Type B pancreatic cell (in vitro differentiated cells): ENCODE measurements around the gene GPAT2. TPM values are rescaled to one million over a fixed set of nuclear protein-coding genes. Genes with fewer than 3 reads are reported as not detected.
"Not testable (repeated sequence)": the region's sequence is repeated elsewhere in the genome, so short reads cannot be mapped to it uniquely, and the experiment has no call there.

Experiments used
- DNase-seq: peaks from one replicate; pipeline ENCODE4 v3.0.0; 2021; ENCODE audit warnings: mixed read lengths; ENCODE audit not compliant: unreplicated experiment; ENCODE audit errors: extremely low spot score
- H3K27ac Mint-ChIP-seq: 2 replicates; pipeline ENCODE4 v1.8.0; 2021; ENCODE audit warnings: mild to moderate bottlenecking, mixed read lengths
- H3K27me3 Mint-ChIP-seq: 2 replicates; pipeline ENCODE4 v1.8.0; 2021; ENCODE audit warnings: mixed read lengths
- H3K36me3 Mint-ChIP-seq: 2 replicates; pipeline ENCODE4 v1.8.0; 2021; ENCODE audit warnings: mixed read lengths
- H3K4me1 Mint-ChIP-seq: one replicate; pipeline ENCODE4 v1.8.0; 2021; ENCODE audit warnings: mixed read lengths; ENCODE audit not compliant: unreplicated experiment
- H3K4me3 Mint-ChIP-seq: 2 replicates; pipeline ENCODE4 v1.8.0; 2021; ENCODE audit warnings: mild to moderate bottlenecking, mixed read lengths
- H3K9me3 Mint-ChIP-seq: 2 replicates; pipeline ENCODE4 v1.8.0; 2021; ENCODE audit warnings: mixed read lengths
- CTCF ChIP-seq: fragments of 200-600 bp; sonication (generic); conservative IDR thresholded peaks from 2 replicates; pipeline ENCODE4 v1.5.0; 2021; ENCODE audit warnings: antibody characterized with exemption, mild to moderate bottlenecking
- total RNA-seq: library from RNA; stranded (reverse); gene quantifications from 2 replicates; pipeline ENCODE4 v1.2.1, GENCODE V29; 2021; ENCODE audit warnings: low replicate concordance

Gene GPAT2
- total RNA-seq, 1 donor from 2014 or later = 0.39 TPM

GRCh38 chr2:96024336-96025193, 10.2 kb downstream of the GPAT2 start:
- Mint-ChIP-seq H3K4me1 (peaks cover 3% of the 10 kb centered on the region), H3K9me3 (no peaks in the 10 kb centered on the region), H3K27ac (no peak overlapping the region), H3K27me3 (no peaks in the 10 kb centered on the region), H3K4me3 (no peak overlapping the region), H3K36me3 (no peaks in the 10 kb centered on the region)
- no peak for DNase-seq
- TF ChIP-seq CTCF = no peak

DNA sequence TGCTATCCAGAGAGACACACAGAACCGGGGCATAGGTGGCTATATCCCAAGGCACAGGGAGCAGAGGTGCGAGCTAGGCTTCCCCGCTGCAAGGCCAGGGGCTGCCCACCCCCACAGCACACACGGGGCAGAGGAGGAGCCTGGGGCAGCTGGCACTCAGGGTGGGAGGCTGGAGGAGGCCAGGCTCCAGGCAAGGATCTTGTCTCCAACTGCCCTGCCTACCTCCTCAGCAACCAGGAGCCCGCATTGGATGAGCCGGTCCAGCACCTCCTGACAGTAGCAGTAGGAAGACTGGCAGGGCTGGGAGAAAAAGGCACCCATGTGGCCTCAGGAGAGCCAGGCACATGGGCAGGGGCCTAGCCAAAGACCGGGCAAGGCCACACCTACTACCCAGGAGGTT, 11.0 kb downstream of the GPAT2 start:
- H3K9me3 Mint-ChIP-seq, H3K4me3 Mint-ChIP-seq, H3K27me3 Mint-ChIP-seq, DNase-seq, H3K27ac Mint-ChIP-seq, H3K36me3 Mint-ChIP-seq, H3K4me1 Mint-ChIP-seq: not testable (repeated sequence)

- not testable (repeated sequence) for H3K4me3 Mint-ChIP-seq, H3K27me3 Mint-ChIP-seq, H3K27ac Mint-ChIP-seq, H3K4me1 Mint-ChIP-seq, H3K36me3 Mint-ChIP-seq, H3K9me3 Mint-ChIP-seq
- peak; percentile 91 for TF ChIP-seq CTCF
- DNase-seq = peak; percentile 88
These were observed 11.8 kb downstream of the GPAT2 start for GRCh38 chr2:96022701-96023447.

DNA sequence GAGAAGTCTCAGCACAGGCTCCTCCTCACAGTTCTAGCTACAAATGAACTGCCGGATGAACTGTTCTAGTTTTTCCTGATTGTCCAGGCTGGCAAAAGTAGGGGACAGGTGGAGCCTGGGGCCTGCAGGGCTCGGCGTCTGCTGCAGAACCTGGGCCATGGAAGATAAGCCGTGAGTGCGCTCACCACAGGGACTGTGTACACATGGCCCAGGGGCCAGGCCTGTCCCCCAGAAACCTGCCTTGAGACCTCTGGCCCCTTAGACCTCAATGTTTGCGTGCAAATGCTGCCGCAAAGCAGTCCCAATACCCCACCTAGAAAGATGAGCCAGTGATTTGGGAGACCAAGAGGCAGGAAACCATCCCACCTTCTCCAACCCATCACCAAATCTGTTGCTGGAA, 12.6 kb downstream of the GPAT2 start:
- not testable (repeated sequence) for H3K4me3 Mint-ChIP-seq, H3K36me3 Mint-ChIP-seq, H3K27me3 Mint-ChIP-seq, H3K27ac Mint-ChIP-seq, H3K9me3 Mint-ChIP-seq, DNase-seq, H3K4me1 Mint-ChIP-seq

- H3K4me1 Mint-ChIP-seq, H3K9me3 Mint-ChIP-seq, H3K36me3 Mint-ChIP-seq, DNase-seq, H3K27me3 Mint-ChIP-seq, H3K4me3 Mint-ChIP-seq, H3K27ac Mint-ChIP-seq: not testable (repeated sequence)
These were observed 13.6 kb downstream of the GPAT2 start for GRCh38 chr2:96021142-96021541.

DNA sequence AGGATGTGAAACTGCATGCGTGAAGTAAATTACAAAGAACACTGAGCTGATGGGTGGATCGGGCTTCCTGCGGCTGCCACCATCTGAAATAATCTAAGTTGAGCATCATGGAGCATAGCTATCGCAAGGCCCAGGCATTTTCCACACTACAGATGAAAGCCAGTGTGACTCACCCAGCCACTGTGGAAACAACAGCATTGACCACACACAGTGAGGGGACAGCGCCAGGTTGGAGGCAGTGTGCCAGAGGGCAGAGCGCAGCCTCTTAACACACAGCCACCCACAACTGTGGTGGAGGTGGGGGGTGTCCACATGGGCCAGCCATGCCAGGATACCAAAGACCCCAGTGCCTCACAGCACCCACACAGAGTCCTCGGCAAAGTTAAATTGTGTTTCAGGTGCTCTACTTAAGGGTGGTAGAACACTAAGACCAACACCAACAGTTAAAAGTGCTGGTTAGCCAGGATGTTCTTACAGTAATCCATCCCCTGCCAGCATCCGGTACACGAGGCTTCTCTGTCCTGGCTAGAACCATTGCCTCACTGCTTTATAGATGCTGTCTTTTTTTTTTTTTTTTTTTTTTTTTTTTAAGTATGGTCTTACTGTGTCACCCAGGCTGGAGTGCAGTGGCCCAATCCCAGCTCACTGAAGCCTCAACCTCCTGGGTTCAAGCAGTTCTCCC, 14.7 kb downstream of the GPAT2 start:
- H3K4me3 Mint-ChIP-seq, DNase-seq, H3K4me1 Mint-ChIP-seq: not testable (repeated sequence)

GRCh38 chr2:96016321-96016720, 18.4 kb downstream of the GPAT2 start:
- H3K4me3 Mint-ChIP-seq, H3K36me3 Mint-ChIP-seq, H3K27me3 Mint-ChIP-seq, DNase-seq, H3K9me3 Mint-ChIP-seq, H3K4me1 Mint-ChIP-seq: not testable (repeated sequence)
- H3K27ac Mint-ChIP-seq = peak overlapping the region; percentile 28

More for the DNA sequence above, 14.7 kb downstream of the GPAT2 start:
- not testable (repeated sequence) for H3K9me3 Mint-ChIP-seq, H3K27ac Mint-ChIP-seq, H3K36me3 Mint-ChIP-seq, H3K27me3 Mint-ChIP-seq

DNA sequence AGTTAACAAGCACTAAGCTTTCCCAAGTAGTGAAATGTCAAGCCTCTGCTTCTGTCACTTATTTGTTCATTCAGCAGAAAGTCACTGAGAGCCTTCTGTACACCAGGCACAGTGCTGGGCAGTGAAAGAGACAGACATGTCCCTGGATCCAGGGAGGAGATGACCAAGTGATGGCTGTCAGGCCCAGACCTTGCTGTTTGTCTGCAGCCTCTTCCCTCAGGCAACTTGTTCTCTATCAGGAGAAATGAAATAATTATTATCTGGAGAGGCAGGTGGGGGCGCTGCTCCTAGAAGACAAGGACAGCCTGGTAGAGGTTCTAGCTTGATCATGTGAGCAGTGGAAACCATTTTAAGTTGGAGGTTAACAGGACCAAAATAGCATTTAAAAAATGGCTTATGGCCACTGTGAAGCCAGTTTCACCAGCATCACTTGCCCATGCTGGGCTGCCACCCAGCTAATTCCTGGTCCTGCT, 21.9 kb downstream of the GPAT2 start:
- not testable (repeated sequence) for H3K4me1 Mint-ChIP-seq, H3K36me3 Mint-ChIP-seq, H3K27me3 Mint-ChIP-seq, H3K4me3 Mint-ChIP-seq, H3K27ac Mint-ChIP-seq, H3K9me3 Mint-ChIP-seq, DNase-seq

- not testable (repeated sequence) for DNase-seq, H3K36me3 Mint-ChIP-seq, H3K4me1 Mint-ChIP-seq, H3K27me3 Mint-ChIP-seq, H3K9me3 Mint-ChIP-seq, H3K27ac Mint-ChIP-seq
- H3K4me3 Mint-ChIP-seq = peak overlapping the region; percentile 24
These were observed 22.5 kb downstream of the GPAT2 start for GRCh38 chr2:96012086-96012791.
